Activated T-cell treated with anti-CD3 and anti-CD28 coated beads for 48 hours (primary cell): ENCODE measurements around the gene PDE4B.

Experiments used
- DNase-seq: peaks from one replicate; pipeline ENCODE4 v3.0.0-alpha.2; 2020; ENCODE audit warnings: low read depth

PDE4B gene

GRCh38 chr1:66240491-66241484, 448.1 kb downstream of the PDE4B start:
- no peak for DNase-seq

DNA sequence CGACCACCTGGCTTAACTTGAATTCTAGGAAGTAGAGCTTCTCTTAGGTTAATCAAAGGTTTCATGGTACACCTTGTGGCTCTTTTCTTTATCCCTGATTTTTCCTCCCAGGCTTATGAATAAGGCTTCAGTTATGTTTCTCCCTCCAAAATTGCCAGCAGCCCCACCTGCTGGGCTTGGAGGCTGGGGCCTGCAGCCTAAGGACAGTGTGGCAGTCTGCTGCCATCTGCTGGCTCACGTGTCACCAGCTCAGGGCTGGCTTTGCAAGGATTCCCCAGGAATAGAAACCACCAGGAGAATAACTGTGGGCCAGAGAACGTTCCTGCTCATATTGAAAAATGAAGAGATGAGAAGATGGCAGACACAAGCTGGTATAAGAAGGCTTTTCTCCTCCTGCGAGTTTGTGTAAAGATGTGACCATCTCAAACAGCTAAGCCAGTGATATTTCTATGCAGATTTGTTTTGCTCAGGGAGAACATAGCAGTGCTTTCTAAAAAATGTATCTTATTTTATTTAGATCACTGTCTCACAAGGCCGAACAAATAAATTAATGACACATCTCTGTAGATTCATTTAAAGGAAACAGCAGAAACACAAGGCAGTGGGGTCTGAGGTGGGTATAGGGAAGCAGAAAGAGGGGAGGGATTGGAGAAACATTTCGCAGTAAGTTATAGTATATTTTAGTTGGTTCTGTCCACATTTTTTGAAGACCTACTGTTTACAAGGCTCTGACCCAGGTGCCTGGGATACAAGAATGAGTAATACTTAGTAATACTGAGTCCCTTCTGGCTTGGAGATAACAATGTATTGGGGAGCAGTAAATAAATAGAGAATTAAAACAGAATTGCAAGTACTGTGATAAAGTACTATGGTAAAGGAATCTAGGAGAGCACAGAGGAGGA, 450.2 kb downstream of the PDE4B start:
- DNase-seq, result peak; percentile 68

DNA sequence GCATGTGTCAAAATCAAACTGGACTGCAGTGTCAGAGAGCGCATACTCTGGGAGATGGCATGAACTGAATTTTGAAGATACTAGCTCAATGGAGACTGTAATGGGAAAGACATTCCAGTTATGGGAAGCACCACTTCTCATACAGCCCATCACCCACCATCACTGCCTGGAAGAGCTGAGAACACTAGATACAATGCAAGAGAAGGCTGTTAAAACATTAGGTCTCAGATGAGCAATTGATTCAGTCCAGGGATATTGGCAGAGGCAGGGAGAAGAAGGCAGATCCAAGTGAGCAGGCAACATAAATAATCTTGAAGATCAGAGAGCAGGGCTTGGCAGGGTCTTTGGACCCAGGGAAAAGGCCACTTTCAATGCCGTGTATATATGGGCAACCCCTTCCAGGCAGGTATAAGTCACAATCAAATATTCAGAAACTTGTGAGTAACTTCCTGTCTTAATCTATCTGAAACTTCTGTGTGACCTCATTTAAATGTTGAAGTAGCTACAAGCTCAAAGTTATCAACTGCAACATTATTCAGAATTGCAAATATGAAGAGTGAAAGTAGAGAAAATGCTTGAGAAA, 450.9 kb downstream of the PDE4B start:
- DNase-seq, result no peak

GRCh38 chr1:66244429-66244828, 451.7 kb downstream of the PDE4B start:
- no peak for DNase-seq

DNA sequence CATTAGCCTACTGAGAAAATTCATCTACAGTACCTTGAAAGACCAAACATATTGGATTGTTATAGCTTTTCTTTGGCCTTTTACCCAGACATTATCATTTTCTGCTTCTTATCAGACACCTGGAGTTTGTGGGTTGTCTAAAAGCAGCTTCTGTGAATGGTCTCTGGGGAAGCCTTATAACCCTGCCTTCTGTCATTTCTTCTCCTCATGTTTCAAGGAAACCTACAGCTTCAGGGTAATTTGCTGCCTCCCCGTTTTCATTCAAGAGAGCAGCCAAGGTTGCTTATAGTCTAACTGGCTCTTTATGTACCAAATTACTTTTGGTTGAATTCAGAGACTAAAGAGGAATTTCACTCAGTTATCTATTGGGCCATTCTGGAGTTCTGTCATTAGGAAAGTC, 453.0 kb downstream of the PDE4B start:
- no peak for DNase-seq

GRCh38 chr1:66246351-66247269, 453.9 kb downstream of the PDE4B start:
- no peak for DNase-seq

- DNase-seq, result no peak
Measured at GRCh38 chr1:66247415-66248208, 454.9 kb downstream of the PDE4B start.

- DNase-seq, result no peak
Measured at GRCh38 chr1:66248257-66248656, 455.6 kb downstream of the PDE4B start.

GRCh38 chr1:66248746-66249145, 456.1 kb downstream of the PDE4B start:
- DNase-seq, result no peak

GRCh38 chr1:66250075-66250474, 457.4 kb downstream of the PDE4B start:
- DNase-seq, result no peak

DNA sequence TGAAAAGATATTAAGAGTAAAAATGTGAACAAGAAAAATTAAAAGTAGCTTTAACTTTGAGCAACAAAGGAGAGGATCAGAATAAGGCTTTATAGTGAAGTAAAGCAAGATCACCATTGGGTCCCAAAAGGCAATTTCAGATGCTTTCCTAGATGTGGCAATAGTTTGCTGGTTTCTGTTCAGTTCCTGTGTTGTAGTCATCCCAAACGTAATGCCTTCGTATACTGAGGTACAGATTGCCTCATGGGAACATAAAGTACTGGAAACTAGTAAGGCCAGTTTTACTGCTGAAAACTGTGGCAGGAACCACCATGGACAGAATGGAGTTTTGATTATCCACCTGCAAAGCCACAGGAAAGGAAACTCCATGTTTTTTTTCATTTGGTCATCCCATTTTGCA, 457.8 kb downstream of the PDE4B start:
- DNase-seq, result no peak

GRCh38 chr1:66251546-66251945, 458.9 kb downstream of the PDE4B start:
- DNase-seq, result no peak

DNA sequence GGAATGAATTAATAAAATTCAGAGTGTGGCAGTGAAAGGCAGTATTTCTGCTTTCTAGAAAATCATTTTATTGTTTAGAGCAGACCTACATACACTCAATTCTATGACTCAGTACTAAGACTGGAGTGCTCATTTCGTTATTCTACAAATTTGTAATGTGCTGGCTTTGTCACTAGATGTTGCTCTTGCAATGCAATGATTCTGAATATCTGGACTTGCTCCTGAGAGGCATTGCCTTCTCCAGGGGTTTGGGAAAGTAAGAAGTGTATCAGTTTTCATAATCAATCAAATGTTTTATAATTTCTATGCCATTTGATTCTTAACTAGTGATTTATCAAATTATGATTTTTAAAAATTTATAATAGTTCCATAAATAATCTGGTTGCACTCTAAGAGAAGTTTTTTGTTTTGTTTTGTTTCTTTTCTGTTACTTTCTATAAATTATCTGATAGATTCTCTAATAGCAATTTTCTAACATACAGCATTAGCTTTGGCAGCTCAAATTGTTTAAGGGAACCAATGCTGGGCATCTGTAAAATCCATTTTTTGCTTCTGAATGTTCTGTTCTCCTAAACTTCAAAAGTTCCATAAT, 460.7 kb downstream of the PDE4B start:
- no peak for DNase-seq

DNA sequence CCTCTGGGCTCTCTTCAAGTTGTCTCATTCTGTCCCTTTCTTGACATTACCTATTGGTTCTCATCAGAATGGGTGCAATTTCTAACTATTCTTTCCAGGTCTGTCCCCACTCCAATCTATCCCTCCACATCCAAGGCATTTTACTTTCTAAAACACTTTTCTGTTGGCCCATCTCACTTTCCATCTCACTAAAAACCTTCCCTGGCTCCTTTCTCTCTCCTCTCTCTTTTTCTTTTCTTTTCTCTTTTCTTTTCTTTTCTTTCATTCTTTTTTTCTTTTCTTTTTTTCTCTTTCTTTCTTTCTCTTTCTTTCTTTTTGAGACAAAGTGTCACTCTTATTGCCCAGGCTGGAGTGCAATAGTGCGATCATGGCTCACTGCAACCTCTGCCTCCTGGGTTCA, 462.1 kb downstream of the PDE4B start:
- no peak for DNase-seq

GRCh38 chr1:66256629-66257572, 464.2 kb downstream of the PDE4B start:
- no peak for DNase-seq

DNA sequence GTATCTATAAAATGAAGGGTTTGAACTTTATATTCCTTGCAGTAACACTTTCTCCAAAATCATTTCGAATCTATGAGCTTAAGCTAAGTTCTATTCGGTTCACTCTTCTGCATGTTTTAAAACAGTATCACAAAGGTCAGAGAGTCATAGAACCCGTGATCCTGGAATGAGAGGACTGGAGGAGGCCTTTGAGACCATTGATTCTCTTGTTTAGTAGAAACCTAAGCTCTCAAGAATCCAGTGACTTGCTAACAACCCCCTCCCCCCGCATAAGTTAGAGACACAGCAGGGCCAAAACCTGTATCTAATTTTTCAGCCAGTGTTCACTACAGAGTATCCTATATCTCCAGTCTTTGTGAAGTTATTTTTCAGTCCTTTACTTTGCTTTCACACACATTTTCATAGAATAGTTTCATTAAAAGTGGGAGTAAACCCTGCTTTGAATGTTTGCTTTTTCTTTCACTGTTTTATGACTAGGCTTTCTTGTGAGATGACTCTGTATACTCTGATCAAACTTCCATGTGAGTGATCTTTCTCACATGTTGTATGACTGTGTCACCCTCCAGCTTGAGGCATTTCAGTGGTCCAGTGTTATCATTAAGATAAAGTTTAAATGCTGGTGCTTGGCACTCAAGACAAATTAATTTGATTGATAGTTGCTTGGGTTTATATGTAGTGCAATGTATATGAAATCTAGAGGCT, 465.9 kb downstream of the PDE4B start:
- DNase-seq, result no peak

DNA sequence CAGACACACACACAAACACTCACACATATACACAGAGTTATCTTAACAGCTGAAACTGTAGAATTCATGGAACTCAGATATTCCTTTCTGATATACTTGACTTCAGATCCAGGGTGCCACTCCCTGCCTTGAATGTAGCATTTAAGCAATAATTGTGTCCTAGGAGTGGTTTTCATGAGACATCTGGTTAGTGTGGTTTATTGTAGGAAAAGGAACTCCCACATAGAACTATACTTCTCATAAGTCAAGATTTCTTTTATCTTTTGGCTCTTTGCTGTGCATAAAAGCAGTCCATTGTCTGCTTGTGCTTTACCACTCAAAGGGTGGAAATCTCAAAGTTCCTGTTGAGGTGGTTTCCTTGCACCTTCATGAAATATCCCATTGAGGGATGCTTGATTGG, 468.7 kb downstream of the PDE4B start:
- no peak for DNase-seq

- DNase-seq, result no peak
Measured at GRCh38 chr1:66262208-66262963, 469.7 kb downstream of the PDE4B start.
